ENCODE data around the gene FMN2.

Gene FMN2

GRCh38 chr1:240189386-240189989 is 97.8 kb downstream of the FMN2 start:
- DNase-seq: no peak
- intact Hi-C loops (cut with DNase I): loop anchor here (1.0 kb wide), 2 partner anchors 162 to 503 kb away; no protein-coding TSS in a partner anchor

- DNase-seq: no peak
- intact Hi-C loops (cut with DNase I): no loop called here
Measured at GRCh38 chr1:240190881-240191401, 99.3 kb downstream of the FMN2 start.

- no peak for DNase-seq
- intact Hi-C loops (cut with DNase I): no loop called here
Measured at GRCh38 chr1:240192851-240193250, 101.2 kb downstream of the FMN2 start.

- no peak for DNase-seq
- intact Hi-C loops (cut with DNase I): no loop called here
Measured at GRCh38 chr1:240193679-240194078, 102.0 kb downstream of the FMN2 start.

GRCh38 chr1:240194120-240194519 is 102.4 kb downstream of the FMN2 start:
- DNase-seq: no peak
- intact Hi-C loops (cut with DNase I): no loop called here

- no peak for DNase-seq
- intact Hi-C loops (cut with DNase I): no loop called here
Measured at GRCh38 chr1:240198376-240198775, 106.7 kb downstream of the FMN2 start.

- no peak for DNase-seq
- intact Hi-C loops (cut with DNase I): no loop called here
Measured at GRCh38 chr1:240199758-240200645, 108.3 kb downstream of the FMN2 start.

GRCh38 chr1:240201931-240202330 is 110.2 kb downstream of the FMN2 start:
- intact Hi-C loops (cut with DNase I): no loop called here
- DNase-seq: no peak

GRCh38 chr1:240207073-240207709 is 115.5 kb downstream of the FMN2 start:
- intact Hi-C loops (cut with DNase I): no loop called here
- DNase-seq: peak in 1 of 10 donors; percentile 60

GRCh38 chr1:240210026-240210425 is 118.3 kb downstream of the FMN2 start:
- no peak for DNase-seq
- intact Hi-C loops (cut with DNase I): no loop called here

- intact Hi-C loops (cut with DNase I): no loop called here
Measured at GRCh38 chr1:240212556-240212955, 120.9 kb downstream of the FMN2 start.

GRCh38 chr1:240217403-240217802 is 125.7 kb downstream of the FMN2 start:
- DNase-seq: no peak
- intact Hi-C loops (cut with DNase I): no loop called here

More at GRCh38 chr1:240212556-240212955, 120.9 kb downstream of the FMN2 start:
- no peak for DNase-seq

GRCh38 chr1:240219104-240219503 is 127.4 kb downstream of the FMN2 start:
- intact Hi-C loops (cut with DNase I): no loop called here
- no peak for DNase-seq

- intact Hi-C loops (cut with DNase I): no loop called here
- DNase-seq: no peak
Measured at GRCh38 chr1:240226102-240226501, 134.4 kb downstream of the FMN2 start.

GRCh38 chr1:240230816-240231215 is 139.1 kb downstream of the FMN2 start:
- intact Hi-C loops (cut with DNase I): no loop called here
- no peak for DNase-seq

GRCh38 chr1:240232530-240232929 is 140.8 kb downstream of the FMN2 start:
- intact Hi-C loops (cut with DNase I): no loop called here

GRCh38 chr1:240234485-240235210 is 143.0 kb downstream of the FMN2 start:
- intact Hi-C loops (cut with DNase I): no loop called here
- DNase-seq: no peak

More at GRCh38 chr1:240232530-240232929, 140.8 kb downstream of the FMN2 start:
- DNase-seq: no peak

GRCh38 chr1:240235521-240236288 is 144.0 kb downstream of the FMN2 start:
- intact Hi-C loops (cut with DNase I): no loop called here

GRCh38 chr1:240237305-240237721 is 145.6 kb downstream of the FMN2 start:
- intact Hi-C loops (cut with DNase I): no loop called here
- DNase-seq: no peak

More at GRCh38 chr1:240235521-240236288, 144.0 kb downstream of the FMN2 start:
- no peak for DNase-seq

- intact Hi-C loops (cut with DNase I): no loop called here
- DNase-seq: no peak
Measured at GRCh38 chr1:240239309-240239708, 147.6 kb downstream of the FMN2 start.

All from posterior cingulate gyrus (tissue), 11 donors.